Neural progenitor cell (in vitro differentiated cells): ENCODE results near the gene OR6C68. TPM values are rescaled to one million over a fixed set of nuclear protein-coding genes. Genes with fewer than 3 reads are reported as not detected.

Experiments used
- DNase-seq: peaks from one replicate; pipeline ENCODE4 v3.0.0-alpha.2; 2016; ENCODE audit warnings: low spot score
- H2AFZ ChIP-seq: fragments of 200-600 bp; sonication (generic); replicated peaks from 2 replicates; pipeline ENCODE4 v1.6.1; 2016; ENCODE audit warnings: antibody characterized with exemption
- H3F3A ChIP-seq: fragments of 200-600 bp; sonication (generic); 2 replicates; pipeline ENCODE4 v1.6.1; 2016; ENCODE audit warnings: antibody characterized with exemption, low read depth
- H3K27ac ChIP-seq: fragments of 200-600 bp; sonication (generic); 2 replicates; pipeline ENCODE4 v1.5.1; 2016; ENCODE audit warnings: mild to moderate bottlenecking
- H3K27me3 ChIP-seq: fragments of 200-600 bp; sonication (generic); 2 replicates; pipeline ENCODE4 v1.6.1; 2016; ENCODE audit warnings: mild to moderate bottlenecking, moderate library complexity
- H3K36me3 ChIP-seq: fragments of 200-600 bp; sonication (generic); 2 replicates; pipeline ENCODE4 v1.5.1; 2016
- H3K4me1 ChIP-seq: fragments of 200-600 bp; sonication (generic); 2 replicates; pipeline ENCODE4 v1.6.1; 2016; ENCODE audit warnings: mixed run types
- H3K4me2 ChIP-seq: fragments of 200-600 bp; sonication (generic); 2 replicates; pipeline ENCODE4 v1.6.1; 2016
- H3K4me3 ChIP-seq: fragments of 200-600 bp; sonication (generic); 2 replicates; pipeline ENCODE4 v1.5.1; 2016
- H3K79me2 ChIP-seq: fragments of 200-600 bp; sonication (generic); 2 replicates; pipeline ENCODE4 v1.6.1; 2016; ENCODE audit warnings: low read depth
- H3K9ac ChIP-seq: fragments of 200-600 bp; sonication (generic); 2 replicates; pipeline ENCODE4 v1.6.1; 2016
- H3K9me3 ChIP-seq: fragments of 200-600 bp; sonication (generic); 2 replicates; pipeline ENCODE4 v1.5.1; 2016; ENCODE audit warnings: low read depth
- H4K20me1 ChIP-seq: fragments of 200-600 bp; sonication (generic); 2 replicates; pipeline ENCODE4 v1.6.1; 2016; ENCODE audit warnings: low read depth
- H3K27ac Mint-ChIP-seq: 3 replicates; pipeline ENCODE4 v1.8.0; 2021; ENCODE audit warnings: mixed read lengths
- H3K27me3 Mint-ChIP-seq: 2 replicates; pipeline ENCODE4 v1.8.0; 2022; ENCODE audit warnings: low read depth, mild to moderate bottlenecking, inconsistent platforms, moderate library complexity, mixed read lengths; ENCODE audit not compliant: insufficient read depth
- H3K36me3 Mint-ChIP-seq: 3 replicates; pipeline ENCODE4 v1.8.0; 2021; ENCODE audit warnings: mixed read lengths
- H3K4me1 Mint-ChIP-seq: 3 replicates; pipeline ENCODE4 v1.8.0; 2021; ENCODE audit warnings: mixed read lengths
- H3K4me3 Mint-ChIP-seq: 3 replicates; pipeline ENCODE4 v1.8.0; 2021; ENCODE audit warnings: mild to moderate bottlenecking, moderate library complexity, mixed read lengths
- H3K9me3 Mint-ChIP-seq: 3 replicates; pipeline ENCODE4 v1.8.0; 2020; ENCODE audit warnings: mixed read lengths
- EZH2 ChIP-seq: fragments of 200-600 bp; sonication (generic); IDR thresholded peaks from 2 replicates; pipeline ENCODE4 v1.6.1; 2017; ENCODE audit warnings: antibody characterized with exemption, mild to moderate bottlenecking, moderate library complexity
- EZH2phosphoT487 ChIP-seq: fragments of 200-600 bp; sonication (generic); IDR thresholded peaks from 2 replicates; pipeline ENCODE4 v1.6.1; 2017; ENCODE audit warnings: antibody characterized with exemption
- total RNA-seq: library from RNA; depleted of rRNA; stranded (reverse); fragments of >200 nt; gene quantifications from 2 replicates; pipeline ENCODE4 v1.2.3, GENCODE V29; 2015; ENCODE audit warnings: low replicate concordance
- TF ChIP-seq, protein P1 (sequence below): fragments of 200-600 bp; sonication (generic); IDR thresholded peaks from 2 replicates; pipeline ENCODE4 v1.5.1; 2017; ENCODE audit warnings: antibody characterized with exemption, mild to moderate bottlenecking

The OR6C68 gene
- total RNA-seq, 1 donor from 2014 or later, result not detected

DNA sequence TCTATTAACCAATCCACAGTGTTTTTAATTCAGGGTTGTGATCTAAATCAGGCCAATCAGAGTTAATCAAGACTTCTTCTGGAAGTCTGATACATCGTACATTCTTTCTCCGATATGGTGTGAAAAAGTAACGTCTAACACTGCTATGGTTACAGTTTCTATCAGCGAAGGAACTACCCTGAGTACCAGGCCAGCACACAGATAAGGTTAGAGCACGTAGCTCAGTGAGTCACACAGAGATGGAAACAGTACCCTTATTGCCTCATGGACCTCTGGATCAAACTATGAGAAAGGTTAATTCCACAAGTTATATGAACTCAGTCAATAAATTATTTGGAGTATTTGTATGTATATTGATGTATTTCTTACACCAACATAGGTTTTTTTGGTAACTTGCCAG lies 3.3 kb downstream of the OR6C68 start:
- H3K27me3 ChIP-seq, result no peaks in the 10 kb centered on the region
- no peak for DNase-seq
- H3K9me3 Mint-ChIP-seq, result no peaks in the 10 kb centered on the region
- TF ChIP-seq EZH2phosphoT487 (no peak), EZH2 (no peak)
- TF ChIP-seq, protein P1, sequence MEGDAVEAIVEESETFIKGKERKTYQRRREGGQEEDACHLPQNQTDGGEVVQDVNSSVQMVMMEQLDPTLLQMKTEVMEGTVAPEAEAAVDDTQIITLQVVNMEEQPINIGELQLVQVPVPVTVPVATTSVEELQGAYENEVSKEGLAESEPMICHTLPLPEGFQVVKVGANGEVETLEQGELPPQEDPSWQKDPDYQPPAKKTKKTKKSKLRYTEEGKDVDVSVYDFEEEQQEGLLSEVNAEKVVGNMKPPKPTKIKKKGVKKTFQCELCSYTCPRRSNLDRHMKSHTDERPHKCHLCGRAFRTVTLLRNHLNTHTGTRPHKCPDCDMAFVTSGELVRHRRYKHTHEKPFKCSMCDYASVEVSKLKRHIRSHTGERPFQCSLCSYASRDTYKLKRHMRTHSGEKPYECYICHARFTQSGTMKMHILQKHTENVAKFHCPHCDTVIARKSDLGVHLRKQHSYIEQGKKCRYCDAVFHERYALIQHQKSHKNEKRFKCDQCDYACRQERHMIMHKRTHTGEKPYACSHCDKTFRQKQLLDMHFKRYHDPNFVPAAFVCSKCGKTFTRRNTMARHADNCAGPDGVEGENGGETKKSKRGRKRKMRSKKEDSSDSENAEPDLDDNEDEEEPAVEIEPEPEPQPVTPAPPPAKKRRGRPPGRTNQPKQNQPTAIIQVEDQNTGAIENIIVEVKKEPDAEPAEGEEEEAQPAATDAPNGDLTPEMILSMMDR, result no peak
- H3K36me3 Mint-ChIP-seq, result no peaks in the 10 kb centered on the region
- no peaks in the 10 kb centered on the region for H4K20me1 ChIP-seq
- no peak overlapping the region for H3K27ac ChIP-seq
- no peak overlapping the region for H3K4me3 ChIP-seq
- peaks cover 12% of the 10 kb centered on the region for H3K4me1 Mint-ChIP-seq
- H3K4me3 Mint-ChIP-seq, result no peak overlapping the region
- no peak overlapping the region for H3K4me2 ChIP-seq
- no peaks in the 10 kb centered on the region for H3K36me3 ChIP-seq
- H2AFZ ChIP-seq, result no peak overlapping the region
- H3K27me3 Mint-ChIP-seq, result no peaks in the 10 kb centered on the region
- H3K4me1 ChIP-seq, result peaks cover 3% of the 10 kb centered on the region
- no peaks in the 10 kb centered on the region for H3K9me3 ChIP-seq
- H3K79me2 ChIP-seq, result no peaks in the 10 kb centered on the region
- no peak overlapping the region for H3K27ac Mint-ChIP-seq
- H3F3A ChIP-seq, result no peaks in the 10 kb centered on the region
- no peak overlapping the region for H3K9ac ChIP-seq

GRCh38 chr12:55499231-55499630 lies 7.1 kb downstream of the OR6C68 start:
- Histone ChIP-seq H3F3A (no peaks in the 10 kb centered on the region), H3K36me3 (no peaks in the 10 kb centered on the region), H3K4me2 (no peak overlapping the region), H2AFZ (peak overlapping the region; percentile 50), H3K27me3 (no peaks in the 10 kb centered on the region), H4K20me1 (no peaks in the 10 kb centered on the region), H3K27ac (no peak overlapping the region), H3K79me2 (no peaks in the 10 kb centered on the region), H3K9ac (no peak overlapping the region), H3K4me1 (peaks cover 3% of the 10 kb centered on the region), H3K4me3 (no peak overlapping the region), H3K9me3 (no peaks in the 10 kb centered on the region)
- TF ChIP-seq, protein P1, result no peak
- TF ChIP-seq EZH2, result no peak
- TF ChIP-seq EZH2phosphoT487, result no peak
- no peaks in the 10 kb centered on the region for H3K9me3 Mint-ChIP-seq
- no peak overlapping the region for H3K27ac Mint-ChIP-seq
- no peak for DNase-seq
- H3K36me3 Mint-ChIP-seq, result no peaks in the 10 kb centered on the region
- no peak overlapping the region for H3K4me3 Mint-ChIP-seq
- H3K27me3 Mint-ChIP-seq, result no peaks in the 10 kb centered on the region
- peaks cover 12% of the 10 kb centered on the region for H3K4me1 Mint-ChIP-seq

- Histone ChIP-seq H3K9me3 (no peaks in the 10 kb centered on the region), H3K27ac (no peak overlapping the region), H3K79me2 (no peaks in the 10 kb centered on the region), H4K20me1 (no peaks in the 10 kb centered on the region), H3K4me2 (no peak overlapping the region), H3K4me3 (no peak overlapping the region), H3K4me1 (peaks cover 3% of the 10 kb centered on the region), H3K36me3 (no peaks in the 10 kb centered on the region), H2AFZ (peak overlapping the region; percentile 50), H3F3A (no peaks in the 10 kb centered on the region), H3K9ac (no peak overlapping the region), H3K27me3 (no peaks in the 10 kb centered on the region)
- Mint-ChIP-seq H3K9me3 (no peaks in the 10 kb centered on the region), H3K4me3 (no peak overlapping the region), H3K36me3 (no peaks in the 10 kb centered on the region), H3K4me1 (peaks cover 12% of the 10 kb centered on the region), H3K27ac (no peak overlapping the region), H3K27me3 (no peaks in the 10 kb centered on the region)
- DNase-seq, result peak; percentile 2
- no peak for TF ChIP-seq EZH2
Observed at GRCh38 chr12:55499810-55500252, 7.7 kb downstream of the OR6C68 start.

- Mint-ChIP-seq H3K36me3 (no peaks in the 10 kb centered on the region), H3K4me3 (no peak overlapping the region), H3K9me3 (no peaks in the 10 kb centered on the region), H3K27ac (no peak overlapping the region), H3K4me1 (peaks cover 12% of the 10 kb centered on the region), H3K27me3 (peaks cover 2% of the 10 kb centered on the region)
- Histone ChIP-seq H3K4me2 (no peak overlapping the region), H3K4me3 (no peak overlapping the region), H3K9me3 (no peaks in the 10 kb centered on the region), H3F3A (no peaks in the 10 kb centered on the region), H3K79me2 (no peaks in the 10 kb centered on the region), H2AFZ (no peak overlapping the region), H3K4me1 (peaks cover 3% of the 10 kb centered on the region), H3K27me3 (no peaks in the 10 kb centered on the region), H4K20me1 (no peaks in the 10 kb centered on the region), H3K36me3 (no peaks in the 10 kb centered on the region), H3K27ac (no peak overlapping the region), H3K9ac (no peak overlapping the region)
- TF ChIP-seq EZH2phosphoT487 (no peak), EZH2 (no peak)
- TF ChIP-seq, protein P1, result no peak
- no peak for DNase-seq
Observed at GRCh38 chr12:55501601-55502000, 9.4 kb downstream of the OR6C68 start.
